Measurements from ENCODE around the gene U2AF2. TPM values are rescaled to one million over a fixed set of nuclear protein-coding genes. Genes with fewer than 3 reads are reported as not detected.

U2AF2 gene
- total RNA-seq, 1 experiment from 2014 or later, result 321 TPM

DNA sequence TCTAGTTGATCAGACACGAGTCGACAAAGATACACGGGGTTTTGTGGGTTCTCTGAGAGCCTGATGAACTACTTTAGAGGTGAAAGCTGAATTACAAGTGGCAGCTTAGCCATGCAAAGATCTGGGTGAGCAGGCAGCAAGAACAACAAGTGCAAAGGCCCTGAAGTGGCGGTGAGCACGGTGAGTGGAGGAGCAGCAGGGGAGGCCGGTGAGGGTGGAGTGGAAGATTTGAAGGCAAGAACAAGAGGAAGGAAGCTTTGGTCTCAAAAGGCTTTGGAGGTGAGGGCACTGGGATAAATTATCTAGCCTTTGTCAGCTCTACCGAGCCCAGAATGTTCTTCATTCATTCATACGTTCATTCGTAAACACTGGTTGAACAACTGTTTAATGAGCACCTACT is 48.0 kb upstream of the U2AF2 start:
- Histone ChIP-seq H3K4ac (ENCODE audit: low read depth, low read length) (no peak overlapping the region), H2BK5ac (ENCODE audit: insufficient read length, low read length) (no peak overlapping the region), H3K56ac (ENCODE audit: insufficient read length, low read depth, low read length) (no peak overlapping the region), H4K91ac (ENCODE audit: insufficient read length, low read depth, low read length) (no peak overlapping the region), H4K20me1 (ENCODE audit: control insufficient read depth, insufficient read depth, insufficient read length) (no peaks in the 10 kb centered on the region), H3K4me1 (ENCODE audit: insufficient read depth, low read length) (0 out of 2 replicates have a peak, but pooled peaks cover 3% of the 10 kb centered on the region), H2BK15ac (ENCODE audit: low read depth, low read length) (no peak overlapping the region), H3K9me3 (ENCODE audit: control insufficient read depth, low read depth, low read length) (no peaks in the 10 kb centered on the region), H2BK120ac (ENCODE audit: low read depth, low read length, poor library complexity, severe bottlenecking) (no peak overlapping the region), H4K5ac (ENCODE audit: insufficient read length, low read depth, low read length) (no peak overlapping the region), H3K27ac (ENCODE audit: insufficient read length, low read depth, low read length) (no peak overlapping the region), H3K79me1 (ENCODE audit: insufficient read depth, low read depth, low read length, poor library complexity, severe bottlenecking) (peaks cover 4% of the 10 kb centered on the region), H2BK20ac (ENCODE audit: low read depth, low read length, poor library complexity, severe bottlenecking) (no peak overlapping the region), H2AFZ (ENCODE audit: low read length) (no peak overlapping the region), H3K4me2 (ENCODE audit: insufficient read depth, insufficient read length, low read length) (peak overlapping the region; percentile 72), H3T11ph (ENCODE audit: low read length) (no peak overlapping the region), H3K23ac (ENCODE audit: insufficient read length, low read depth, low read length) (no peak overlapping the region), H3K18ac (ENCODE audit: insufficient read length, low read depth, low read length) (no peak overlapping the region), H4K8ac (replicated peaks; ENCODE audit: insufficient read length, low read depth, low read length) (no peak overlapping the region), H3K9ac (ENCODE audit: extremely low read depth, insufficient read length, low read length) (no peak overlapping the region), H3K27me3 (ENCODE audit: insufficient read depth, low read length) (no peaks in the 10 kb centered on the region), H3K23me2 (ENCODE audit: insufficient read length, low read depth, low read length, poor library complexity, severe bottlenecking) (peaks cover 8% of the 10 kb centered on the region), H2BK12ac (ENCODE audit: insufficient read length, low read depth, low read length) (no peak overlapping the region), H3K79me2 (ENCODE audit: insufficient read depth, low read length) (peaks cover 1% of the 10 kb centered on the region; the same call in 1 of the 2 replicates), H3K14ac (ENCODE audit: insufficient read depth, low read length) (no peak overlapping the region), H2AK5ac (ENCODE audit: insufficient read length, low read length) (no peak overlapping the region)
- peak overlapping the region in 2 of 3 experiments; percentile 21 to 37; a peak in 2 of 7 replicates for H3K27ac Mint-ChIP-seq
- WGBS (ENCODE audit: extremely low coverage, insufficient read length, low lambda C conversion rate), result no CpG with 5 or more reads among the region's 9 CpGs
- DNase-seq, result no peak
- peaks cover 14 to 32% (median 23%) of the 10 kb centered on the region in 3 experiments for H3K36me3 Mint-ChIP-seq (ENCODE audit: insufficient read depth in 1 of 3, low read depth in 3 of 3)
- no peaks in the 10 kb centered on the region for H3K27me3 Mint-ChIP-seq (ENCODE audit: low read depth)
- H3K4me1 Mint-ChIP-seq, result peaks cover 24% of the 10 kb centered on the region in 2 experiments
- H3K9me3 Mint-ChIP-seq, result peaks cover 0 to 4% of the 10 kb centered on the region in 2 experiments; a peak in 1 of 5 replicates
- no peak for TF ChIP-seq CTCF (conservative IDR thresholded peaks at IDR 0.05)
- peak overlapping the region; percentile 92 to 97 for H3K4me3 Mint-ChIP-seq
